Stimulated activated CD4-positive, alpha-beta T cell treated with anti-CD3 and anti-CD28 coated beads, TNF-alpha, amount 100 ng/mL, for 4 hours (primary cell): ENCODE results near the gene MEF2D.

Source experiments
- DNase-seq, 3 experiments: peaks; one replicate each; pipeline ENCODE4 v3.0.0-alpha.2; 2020; ENCODE audit warnings: low read depth in 3 of 3

The MEF2D gene

GRCh38 chr1:156444407-156445001 lies 56.1 kb downstream of the MEF2D start:
- no peak for DNase-seq

- DNase-seq, result no peak
Measured at GRCh38 chr1:156443286-156443685, 57.3 kb downstream of the MEF2D start.

GRCh38 chr1:156440654-156441437 lies 59.7 kb downstream of the MEF2D start:
- DNase-seq, result no peak

GRCh38 chr1:156439777-156440183 lies 60.8 kb downstream of the MEF2D start:
- no peak for DNase-seq

- no peak for DNase-seq
Measured at GRCh38 chr1:156439036-156439776, 61.4 kb downstream of the MEF2D start.

GRCh38 chr1:156438278-156438987 lies 62.1 kb downstream of the MEF2D start:
- DNase-seq, result no peak

GRCh38 chr1:156437037-156437867 lies 63.3 kb downstream of the MEF2D start:
- no peak for DNase-seq

- DNase-seq, result no peak
Measured at GRCh38 chr1:156436141-156437036, 64.2 kb downstream of the MEF2D start.

- no peak for DNase-seq
Measured at GRCh38 chr1:156435545-156436140, 64.9 kb downstream of the MEF2D start.

GRCh38 chr1:156434989-156435544 lies 65.5 kb downstream of the MEF2D start:
- DNase-seq, result no peak

- no peak for DNase-seq
Measured at GRCh38 chr1:156433602-156434001, 67.0 kb downstream of the MEF2D start.

GRCh38 chr1:156433032-156433431 lies 67.5 kb downstream of the MEF2D start:
- no peak for DNase-seq

GRCh38 chr1:156432669-156433018 lies 67.9 kb downstream of the MEF2D start:
- no peak for DNase-seq

GRCh38 chr1:156431769-156432668 lies 68.6 kb downstream of the MEF2D start:
- DNase-seq, result no peak

GRCh38 chr1:156431366-156431765 lies 69.2 kb downstream of the MEF2D start:
- no peak for DNase-seq

GRCh38 chr1:156430866-156431265 lies 69.7 kb downstream of the MEF2D start:
- no peak for DNase-seq

GRCh38 chr1:156430303-156430702 lies 70.3 kb downstream of the MEF2D start:
- DNase-seq, result no peak

- no peak for DNase-seq
Measured at GRCh38 chr1:156429313-156430060, 71.1 kb downstream of the MEF2D start.
